ENCODE results near the gene SOWAHA. TPM values are rescaled to one million over a fixed set of nuclear protein-coding genes. Genes with fewer than 3 reads are reported as not detected.

The SOWAHA gene
- total and polyA plus RNA-seq, 10 of the 15 experiments (the other 5 are each of a cell fraction or from before 2014, with no cell fraction given): 0.02 to 0.37 (median 0.05) TPM; not detected in 4

DNA sequence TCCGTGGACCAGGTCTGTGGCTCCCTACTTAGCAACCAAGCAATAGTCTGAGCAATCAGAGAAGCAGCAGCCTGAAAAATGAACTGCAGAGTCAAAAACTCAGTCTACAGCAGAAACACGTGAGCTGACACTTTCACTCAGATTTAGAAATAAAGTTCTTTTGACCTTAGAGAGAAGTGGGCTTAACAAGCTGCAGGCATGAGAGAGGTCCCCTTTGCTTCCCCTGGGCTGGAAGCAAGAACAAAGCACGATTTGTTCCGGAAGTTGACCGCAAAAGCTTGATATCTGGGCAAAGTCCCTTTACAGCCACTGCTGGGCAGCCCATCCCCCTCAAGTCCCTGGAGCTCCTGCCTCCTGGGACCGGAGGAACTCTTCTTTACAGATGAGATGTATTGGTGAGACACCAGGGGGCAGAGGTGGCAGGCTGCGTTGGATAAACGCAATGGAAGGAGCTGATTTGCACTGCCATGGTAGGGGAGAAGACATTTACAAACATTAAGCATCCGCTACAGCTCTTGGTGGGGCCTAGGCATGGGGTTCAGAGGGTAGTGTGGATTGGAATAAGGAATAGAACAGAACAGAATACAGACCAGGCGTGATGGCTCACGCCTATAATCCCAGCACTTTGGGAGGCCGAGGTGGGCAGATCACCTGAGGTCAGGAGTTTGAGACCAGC lies 5.8 kb upstream of the SOWAHA start (continued):
- TF ChIP-seq, protein P1, sequence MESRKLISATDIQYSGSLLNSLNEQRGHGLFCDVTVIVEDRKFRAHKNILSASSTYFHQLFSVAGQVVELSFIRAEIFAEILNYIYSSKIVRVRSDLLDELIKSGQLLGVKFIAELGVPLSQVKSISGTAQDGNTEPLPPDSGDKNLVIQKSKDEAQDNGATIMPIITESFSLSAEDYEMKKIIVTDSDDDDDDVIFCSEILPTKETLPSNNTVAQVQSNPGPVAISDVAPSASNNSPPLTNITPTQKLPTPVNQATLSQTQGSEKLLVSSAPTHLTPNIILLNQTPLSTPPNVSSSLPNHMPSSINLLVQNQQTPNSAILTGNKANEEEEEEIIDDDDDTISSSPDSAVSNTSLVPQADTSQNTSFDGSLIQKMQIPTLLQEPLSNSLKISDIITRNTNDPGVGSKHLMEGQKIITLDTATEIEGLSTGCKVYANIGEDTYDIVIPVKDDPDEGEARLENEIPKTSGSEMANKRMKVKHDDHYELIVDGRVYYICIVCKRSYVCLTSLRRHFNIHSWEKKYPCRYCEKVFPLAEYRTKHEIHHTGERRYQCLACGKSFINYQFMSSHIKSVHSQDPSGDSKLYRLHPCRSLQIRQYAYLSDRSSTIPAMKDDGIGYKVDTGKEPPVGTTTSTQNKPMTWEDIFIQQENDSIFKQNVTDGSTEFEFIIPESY (IDR thresholded peaks at IDR 0.05): no peak
- TF ChIP-seq ZNF622 (IDR thresholded peaks at IDR 0.05): no peak
- no peak for TF ChIP-seq TARDBP (IDR thresholded peaks at IDR 0.05; ENCODE audit: borderline replicate concordance)
- TF ChIP-seq, protein P2, sequence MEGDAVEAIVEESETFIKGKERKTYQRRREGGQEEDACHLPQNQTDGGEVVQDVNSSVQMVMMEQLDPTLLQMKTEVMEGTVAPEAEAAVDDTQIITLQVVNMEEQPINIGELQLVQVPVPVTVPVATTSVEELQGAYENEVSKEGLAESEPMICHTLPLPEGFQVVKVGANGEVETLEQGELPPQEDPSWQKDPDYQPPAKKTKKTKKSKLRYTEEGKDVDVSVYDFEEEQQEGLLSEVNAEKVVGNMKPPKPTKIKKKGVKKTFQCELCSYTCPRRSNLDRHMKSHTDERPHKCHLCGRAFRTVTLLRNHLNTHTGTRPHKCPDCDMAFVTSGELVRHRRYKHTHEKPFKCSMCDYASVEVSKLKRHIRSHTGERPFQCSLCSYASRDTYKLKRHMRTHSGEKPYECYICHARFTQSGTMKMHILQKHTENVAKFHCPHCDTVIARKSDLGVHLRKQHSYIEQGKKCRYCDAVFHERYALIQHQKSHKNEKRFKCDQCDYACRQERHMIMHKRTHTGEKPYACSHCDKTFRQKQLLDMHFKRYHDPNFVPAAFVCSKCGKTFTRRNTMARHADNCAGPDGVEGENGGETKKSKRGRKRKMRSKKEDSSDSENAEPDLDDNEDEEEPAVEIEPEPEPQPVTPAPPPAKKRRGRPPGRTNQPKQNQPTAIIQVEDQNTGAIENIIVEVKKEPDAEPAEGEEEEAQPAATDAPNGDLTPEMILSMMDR (IDR thresholded peaks at IDR 0.05 in 2 of 3, conservative IDR thresholded peaks at IDR 0.05 in 1 of 3; ENCODE audit: control insufficient read depth in 2 of 3, extremely low read depth in 1 of 3, insufficient read depth in 1 of 3, low read depth in 3 of 3, low read length in 3 of 3): peak; percentile 3 to 45 (median 36); a peak in 3 of 6 replicates
- TF ChIP-seq, protein P3, sequence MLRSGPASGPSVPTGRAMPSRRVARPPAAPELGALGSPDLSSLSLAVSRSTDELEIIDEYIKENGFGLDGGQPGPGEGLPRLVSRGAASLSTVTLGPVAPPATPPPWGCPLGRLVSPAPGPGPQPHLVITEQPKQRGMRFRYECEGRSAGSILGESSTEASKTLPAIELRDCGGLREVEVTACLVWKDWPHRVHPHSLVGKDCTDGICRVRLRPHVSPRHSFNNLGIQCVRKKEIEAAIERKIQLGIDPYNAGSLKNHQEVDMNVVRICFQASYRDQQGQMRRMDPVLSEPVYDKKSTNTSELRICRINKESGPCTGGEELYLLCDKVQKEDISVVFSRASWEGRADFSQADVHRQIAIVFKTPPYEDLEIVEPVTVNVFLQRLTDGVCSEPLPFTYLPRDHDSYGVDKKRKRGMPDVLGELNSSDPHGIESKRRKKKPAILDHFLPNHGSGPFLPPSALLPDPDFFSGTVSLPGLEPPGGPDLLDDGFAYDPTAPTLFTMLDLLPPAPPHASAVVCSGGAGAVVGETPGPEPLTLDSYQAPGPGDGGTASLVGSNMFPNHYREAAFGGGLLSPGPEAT (IDR thresholded peaks at IDR 0.05; ENCODE audit: low read depth): peak; percentile 44; the same call in 1 of the 2 replicates
- TF ChIP-seq RFX5 (IDR thresholded peaks at IDR 0.05; ENCODE audit: low read depth, low read length): no peak
- TF ChIP-seq MEF2A (IDR thresholded peaks at IDR 0.05; ENCODE audit: insufficient read depth, low read depth, low read length): no peak
- no peak for TF ChIP-seq ZZZ3 (IDR thresholded peaks at IDR 0.05; ENCODE audit: control insufficient read depth, insufficient read length, low read depth)
- no peak for TF ChIP-seq GABPA (IDR thresholded peaks at IDR 0.05; ENCODE audit: low read depth)
- TF ChIP-seq, protein P4, sequence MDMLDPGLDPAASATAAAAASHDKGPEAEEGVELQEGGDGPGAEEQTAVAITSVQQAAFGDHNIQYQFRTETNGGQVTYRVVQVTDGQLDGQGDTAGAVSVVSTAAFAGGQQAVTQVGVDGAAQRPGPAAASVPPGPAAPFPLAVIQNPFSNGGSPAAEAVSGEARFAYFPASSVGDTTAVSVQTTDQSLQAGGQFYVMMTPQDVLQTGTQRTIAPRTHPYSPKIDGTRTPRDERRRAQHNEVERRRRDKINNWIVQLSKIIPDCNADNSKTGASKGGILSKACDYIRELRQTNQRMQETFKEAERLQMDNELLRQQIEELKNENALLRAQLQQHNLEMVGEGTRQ (IDR thresholded peaks at IDR 0.05; ENCODE audit: borderline replicate concordance, low read depth, low read length): no peak
- no peak for TF ChIP-seq EZH2 (IDR thresholded peaks at IDR 0.05; ENCODE audit: borderline replicate concordance, control insufficient read depth, low read depth, low read length)
- no peak for TF ChIP-seq SP1 (IDR thresholded peaks at IDR 0.05; ENCODE audit: low read depth, low read length)
- no peak for TF ChIP-seq POLR2AphosphoS5 (IDR thresholded peaks at IDR 0.05; ENCODE audit: low read length)
- TF ChIP-seq, protein P5, sequence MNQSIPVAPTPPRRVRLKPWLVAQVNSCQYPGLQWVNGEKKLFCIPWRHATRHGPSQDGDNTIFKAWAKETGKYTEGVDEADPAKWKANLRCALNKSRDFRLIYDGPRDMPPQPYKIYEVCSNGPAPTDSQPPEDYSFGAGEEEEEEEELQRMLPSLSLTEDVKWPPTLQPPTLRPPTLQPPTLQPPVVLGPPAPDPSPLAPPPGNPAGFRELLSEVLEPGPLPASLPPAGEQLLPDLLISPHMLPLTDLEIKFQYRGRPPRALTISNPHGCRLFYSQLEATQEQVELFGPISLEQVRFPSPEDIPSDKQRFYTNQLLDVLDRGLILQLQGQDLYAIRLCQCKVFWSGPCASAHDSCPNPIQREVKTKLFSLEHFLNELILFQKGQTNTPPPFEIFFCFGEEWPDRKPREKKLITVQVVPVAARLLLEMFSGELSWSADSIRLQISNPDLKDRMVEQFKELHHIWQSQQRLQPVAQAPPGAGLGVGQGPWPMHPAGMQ (IDR thresholded peaks at IDR 0.05; ENCODE audit: borderline replicate concordance): no peak
- TF ChIP-seq, protein P6, sequence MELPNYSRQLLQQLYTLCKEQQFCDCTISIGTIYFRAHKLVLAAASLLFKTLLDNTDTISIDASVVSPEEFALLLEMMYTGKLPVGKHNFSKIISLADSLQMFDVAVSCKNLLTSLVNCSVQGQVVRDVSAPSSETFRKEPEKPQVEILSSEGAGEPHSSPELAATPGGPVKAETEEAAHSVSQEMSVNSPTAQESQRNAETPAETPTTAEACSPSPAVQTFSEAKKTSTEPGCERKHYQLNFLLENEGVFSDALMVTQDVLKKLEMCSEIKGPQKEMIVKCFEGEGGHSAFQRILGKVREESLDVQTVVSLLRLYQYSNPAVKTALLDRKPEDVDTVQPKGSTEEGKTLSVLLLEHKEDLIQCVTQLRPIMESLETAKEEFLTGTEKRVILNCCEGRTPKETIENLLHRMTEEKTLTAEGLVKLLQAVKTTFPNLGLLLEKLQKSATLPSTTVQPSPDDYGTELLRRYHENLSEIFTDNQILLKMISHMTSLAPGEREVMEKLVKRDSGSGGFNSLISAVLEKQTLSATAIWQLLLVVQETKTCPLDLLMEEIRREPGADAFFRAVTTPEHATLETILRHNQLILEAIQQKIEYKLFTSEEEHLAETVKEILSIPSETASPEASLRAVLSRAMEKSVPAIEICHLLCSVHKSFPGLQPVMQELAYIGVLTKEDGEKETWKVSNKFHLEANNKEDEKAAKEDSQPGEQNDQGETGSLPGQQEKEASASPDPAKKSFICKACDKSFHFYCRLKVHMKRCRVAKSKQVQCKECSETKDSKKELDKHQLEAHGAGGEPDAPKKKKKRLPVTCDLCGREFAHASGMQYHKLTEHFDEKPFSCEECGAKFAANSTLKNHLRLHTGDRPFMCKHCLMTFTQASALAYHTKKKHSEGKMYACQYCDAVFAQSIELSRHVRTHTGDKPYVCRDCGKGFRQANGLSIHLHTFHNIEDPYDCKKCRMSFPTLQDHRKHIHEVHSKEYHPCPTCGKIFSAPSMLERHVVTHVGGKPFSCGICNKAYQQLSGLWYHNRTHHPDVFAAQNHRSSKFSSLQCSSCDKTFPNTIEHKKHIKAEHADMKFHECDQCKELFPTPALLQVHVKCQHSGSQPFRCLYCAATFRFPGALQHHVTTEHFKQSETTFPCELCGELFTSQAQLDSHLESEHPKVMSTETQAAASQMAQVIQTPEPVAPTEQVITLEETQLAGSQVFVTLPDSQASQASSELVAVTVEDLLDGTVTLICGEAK (IDR thresholded peaks at IDR 0.05; ENCODE audit: borderline replicate concordance): peak; percentile 19; the same call in 1 of the 2 replicates
- TF ChIP-seq SIX5 (IDR thresholded peaks at IDR 0.05; ENCODE audit: low read depth, low read length, severe bottlenecking): no peak
- TF ChIP-seq SMAD1 (IDR thresholded peaks at IDR 0.05; ENCODE audit: low read depth, partially characterized antibody): no peak

All from GM12878 (cell line).